Spleen (tissue), 7 donors: Measurements from ENCODE around the gene GOLGA7B.

Source experiments
- POLR2A ChIP-seq, 3 donors: fragments of 450-650 bp; IDR thresholded peaks; one replicate each; pipeline ENCODE4 v1.5.1; 2017; ENCODE audit warnings: antibody characterized with exemption in 3 of 3, mild to moderate bottlenecking in 1 of 3
- POLR2AphosphoS5 ChIP-seq, 3 donors: sonication (generic); formaldehyde crosslinking; IDR thresholded peaks; one replicate each; pipeline ENCODE4 v1.5.1; 2017; ENCODE audit warnings: antibody characterized with exemption in 3 of 3
- TF ChIP-seq, protein P1 (sequence below), 11 experiments: fragments of 200-600 bp in 7 of 11; fragments of 450-650 bp in 4 of 11; sonication (generic) in 4 of 11; IDR thresholded peaks in 8 of 11; conservative IDR thresholded peaks in 3 of 11; 1 replicate in 7 of 11; 2 replicates in 4 of 11; pipeline versions ENCODE4 v1.4.0 to v1.8.0; 2016 to 2021; ENCODE audit warnings: antibody characterized with exemption in 11 of 11, inconsistent platforms in 4 of 11, mild to moderate bottlenecking in 1 of 11
- donor health status: DM: no; HTN: no; CAD: no; lungs with moderate emphysema.
- donor health status: DM: no; HTN: no; CAD: no.
- donor health status: DM: no; HTN: no; CAD: no.

DNA sequence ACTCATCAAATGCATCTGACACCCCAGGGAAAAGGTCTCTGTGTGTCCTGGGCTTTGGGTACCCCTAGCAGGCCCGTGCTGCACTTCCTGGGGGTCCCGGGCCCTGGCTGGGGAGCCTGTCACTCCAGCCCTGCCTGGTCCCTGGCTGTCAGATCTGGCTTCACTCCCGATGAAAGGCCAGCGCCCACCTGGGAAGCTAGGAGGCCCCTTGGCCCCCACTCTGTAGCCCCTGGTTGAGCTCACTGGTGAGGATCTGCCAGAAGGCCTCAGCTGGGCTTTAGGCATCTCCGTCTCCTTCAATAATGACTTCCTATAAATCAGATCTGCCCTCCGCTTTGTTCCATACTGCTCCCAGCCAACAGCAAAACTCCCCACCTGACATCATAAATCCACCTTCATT lies 64.0 kb downstream of the GOLGA7B start:
- TF ChIP-seq, protein P1, sequence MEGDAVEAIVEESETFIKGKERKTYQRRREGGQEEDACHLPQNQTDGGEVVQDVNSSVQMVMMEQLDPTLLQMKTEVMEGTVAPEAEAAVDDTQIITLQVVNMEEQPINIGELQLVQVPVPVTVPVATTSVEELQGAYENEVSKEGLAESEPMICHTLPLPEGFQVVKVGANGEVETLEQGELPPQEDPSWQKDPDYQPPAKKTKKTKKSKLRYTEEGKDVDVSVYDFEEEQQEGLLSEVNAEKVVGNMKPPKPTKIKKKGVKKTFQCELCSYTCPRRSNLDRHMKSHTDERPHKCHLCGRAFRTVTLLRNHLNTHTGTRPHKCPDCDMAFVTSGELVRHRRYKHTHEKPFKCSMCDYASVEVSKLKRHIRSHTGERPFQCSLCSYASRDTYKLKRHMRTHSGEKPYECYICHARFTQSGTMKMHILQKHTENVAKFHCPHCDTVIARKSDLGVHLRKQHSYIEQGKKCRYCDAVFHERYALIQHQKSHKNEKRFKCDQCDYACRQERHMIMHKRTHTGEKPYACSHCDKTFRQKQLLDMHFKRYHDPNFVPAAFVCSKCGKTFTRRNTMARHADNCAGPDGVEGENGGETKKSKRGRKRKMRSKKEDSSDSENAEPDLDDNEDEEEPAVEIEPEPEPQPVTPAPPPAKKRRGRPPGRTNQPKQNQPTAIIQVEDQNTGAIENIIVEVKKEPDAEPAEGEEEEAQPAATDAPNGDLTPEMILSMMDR (IDR thresholded peaks at IDR 0.05 in 8 of 11, conservative IDR thresholded peaks at IDR 0.05 in 3 of 11) = no peak
- TF ChIP-seq POLR2A (IDR thresholded peaks at IDR 0.05) (no peak), POLR2AphosphoS5 (IDR thresholded peaks at IDR 0.05) (no peak)
